Peyer's patch (tissue), 4 donors: ENCODE results near the gene EIF4A2. TPM values are rescaled to one million over a fixed set of nuclear protein-coding genes. Genes with fewer than 3 reads are reported as not detected.
"Not testable (repeated sequence)": the region's sequence is repeated elsewhere in the genome, so short reads cannot be mapped to it uniquely, and the experiment has no call there.

Experiments used
- DNase-seq, 3 donors: peaks; one replicate each; pipeline ENCODE4 v3.0.0-alpha.2; 2017 to 2019
- H3K27ac ChIP-seq, 4 donors: fragments of 200-600 bp; sonication (generic); one replicate each; pipeline ENCODE4 v1.5.1; 2016 to 2019
- H3K27me3 ChIP-seq, 2 donors: fragments of 200-600 bp; sonication (generic); one replicate each; pipeline ENCODE4 v1.5.1; 2019
- H3K36me3 ChIP-seq, 3 donors: fragments of 200-600 bp; sonication (generic); one replicate each; pipeline ENCODE4 v1.5.1; 2016 to 2019
- H3K4me1 ChIP-seq, 4 donors: fragments of 200-600 bp; sonication (generic); one replicate each; pipeline ENCODE4 v1.5.1; 2016 to 2019
- H3K4me3 ChIP-seq, 4 donors: fragments of 200-600 bp; sonication (generic); 1 replicate in 3 of 4; 2 replicates in 1 of 4; pipeline ENCODE4 v1.5.1; 2016 to 2019; ENCODE audit warnings: mild to moderate bottlenecking in 1 of 4
- H3K9me3 ChIP-seq, 4 donors: fragments of 200-600 bp; sonication (generic); one replicate each; pipeline ENCODE4 v1.5.1; 2016 to 2019; ENCODE audit warnings: mild to moderate bottlenecking in 1 of 4
- POLR2A ChIP-seq, 2 donors: fragments of 450-650 bp; IDR thresholded peaks; one replicate each; pipeline ENCODE4 v1.5.1; 2017; ENCODE audit warnings: antibody characterized with exemption in 2 of 2, mild to moderate bottlenecking in 2 of 2, moderate library complexity in 2 of 2
- total RNA-seq, 4 donors: library from RNA; depleted of rRNA; stranded (reverse); fragments of >200 nt; gene quantifications; one replicate each; pipeline ENCODE4 v1.1.0, GENCODE V29; 2016
- TF ChIP-seq, protein P1 (sequence below), 6 experiments: fragments of 450-650 bp in 4 of 6; fragments of 200-600 bp in 2 of 6; sonication (generic) in 1 of 6; IDR thresholded peaks; one replicate each; pipeline ENCODE4 v1.5.1; 2017 to 2019; ENCODE audit warnings: antibody characterized with exemption in 6 of 6, mild to moderate bottlenecking in 3 of 6, moderate library complexity in 1 of 6

Gene EIF4A2
- total RNA-seq, 4 donors from 2014 or later = 218 to 408 (median 262) TPM

- no peaks in the 10 kb centered on the region for H3K36me3 ChIP-seq
- no peaks in the 10 kb centered on the region for H3K9me3 ChIP-seq
- no peaks in the 10 kb centered on the region for H3K27me3 ChIP-seq
- H3K27ac ChIP-seq = no peak overlapping the region
- TF ChIP-seq, protein P1, sequence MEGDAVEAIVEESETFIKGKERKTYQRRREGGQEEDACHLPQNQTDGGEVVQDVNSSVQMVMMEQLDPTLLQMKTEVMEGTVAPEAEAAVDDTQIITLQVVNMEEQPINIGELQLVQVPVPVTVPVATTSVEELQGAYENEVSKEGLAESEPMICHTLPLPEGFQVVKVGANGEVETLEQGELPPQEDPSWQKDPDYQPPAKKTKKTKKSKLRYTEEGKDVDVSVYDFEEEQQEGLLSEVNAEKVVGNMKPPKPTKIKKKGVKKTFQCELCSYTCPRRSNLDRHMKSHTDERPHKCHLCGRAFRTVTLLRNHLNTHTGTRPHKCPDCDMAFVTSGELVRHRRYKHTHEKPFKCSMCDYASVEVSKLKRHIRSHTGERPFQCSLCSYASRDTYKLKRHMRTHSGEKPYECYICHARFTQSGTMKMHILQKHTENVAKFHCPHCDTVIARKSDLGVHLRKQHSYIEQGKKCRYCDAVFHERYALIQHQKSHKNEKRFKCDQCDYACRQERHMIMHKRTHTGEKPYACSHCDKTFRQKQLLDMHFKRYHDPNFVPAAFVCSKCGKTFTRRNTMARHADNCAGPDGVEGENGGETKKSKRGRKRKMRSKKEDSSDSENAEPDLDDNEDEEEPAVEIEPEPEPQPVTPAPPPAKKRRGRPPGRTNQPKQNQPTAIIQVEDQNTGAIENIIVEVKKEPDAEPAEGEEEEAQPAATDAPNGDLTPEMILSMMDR (IDR thresholded peaks at IDR 0.05) = no peak
- TF ChIP-seq POLR2A (IDR thresholded peaks at IDR 0.05) = no peak
- no peak for DNase-seq
- H3K4me1 ChIP-seq = no peaks in the 10 kb centered on the region
- no peak overlapping the region for H3K4me3 ChIP-seq
Observed at GRCh38 chr3:186818516-186818915, 35.1 kb downstream of the EIF4A2 start.

DNA sequence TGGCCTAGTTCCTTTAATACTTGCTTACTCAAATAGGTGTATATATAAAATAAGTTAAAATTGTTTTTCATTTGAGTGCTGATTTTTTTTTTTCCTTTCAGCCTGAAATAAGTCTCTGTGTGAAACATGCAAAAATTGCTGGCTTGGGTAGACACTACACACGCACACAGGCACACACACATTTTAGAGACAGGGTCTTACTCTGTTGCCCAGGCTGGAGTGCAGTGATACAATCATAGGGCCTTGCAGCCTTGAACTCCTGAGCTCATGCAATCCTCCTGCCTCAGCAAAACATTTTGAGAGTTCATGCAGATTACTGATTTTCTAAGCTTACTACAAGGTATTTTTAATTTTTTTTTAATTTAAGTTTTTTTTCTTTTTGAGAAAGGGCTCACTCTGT lies 35.6 kb downstream of the EIF4A2 start:
- no peaks in the 10 kb centered on the region for H3K4me1 ChIP-seq
- H3K36me3 ChIP-seq = no peaks in the 10 kb centered on the region
- no peaks in the 10 kb centered on the region for H3K9me3 ChIP-seq
- no peaks in the 10 kb centered on the region for H3K27me3 ChIP-seq
- H3K4me3 ChIP-seq = no peak overlapping the region
- TF ChIP-seq, protein P1 (IDR thresholded peaks at IDR 0.05) = no peak
- no peak for TF ChIP-seq POLR2A (IDR thresholded peaks at IDR 0.05)
- no peak for DNase-seq
- no peak overlapping the region for H3K27ac ChIP-seq

- H3K36me3 ChIP-seq = no peaks in the 10 kb centered on the region
- H3K27me3 ChIP-seq = peaks cover 0 to 13% of the 10 kb centered on the region in 2 donors
- TF ChIP-seq POLR2A (IDR thresholded peaks at IDR 0.05) = no peak
- TF ChIP-seq, protein P1 (IDR thresholded peaks at IDR 0.05) = peak; percentile 41 to 77 (median 72)
- peaks cover 0 to 12% (median 10%) of the 10 kb centered on the region in 4 donors for H3K4me1 ChIP-seq
- no peaks in the 10 kb centered on the region for H3K9me3 ChIP-seq
- H3K27ac ChIP-seq = no peak overlapping the region
- DNase-seq = peak in 1 of 3 donors; percentile 40
- no peak overlapping the region for H3K4me3 ChIP-seq
Observed at GRCh38 chr3:186821429-186822387, 38.3 kb downstream of the EIF4A2 start.

DNA sequence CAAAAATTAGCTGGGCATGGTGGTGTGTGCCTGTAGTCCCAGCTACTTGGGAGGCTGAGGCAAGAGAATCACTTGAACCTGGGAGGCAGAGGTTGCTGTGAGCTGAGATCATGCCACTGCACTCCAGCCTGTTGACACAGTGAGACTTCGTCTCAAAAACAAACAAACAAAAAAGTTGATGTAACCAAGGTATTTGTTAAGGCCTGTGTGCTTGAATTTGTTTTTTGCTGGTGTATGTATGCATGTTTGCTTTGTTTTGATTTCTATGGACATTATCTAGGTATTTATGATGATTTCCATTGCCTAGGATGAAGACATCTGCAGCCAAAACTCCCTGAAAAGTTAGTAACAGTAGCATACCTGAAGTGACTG lies 39.0 kb downstream of the EIF4A2 start:
- Histone ChIP-seq H3K27me3 (peaks cover 0 to 13% of the 10 kb centered on the region in 2 donors), H3K4me1 (peaks cover 0 to 13% (median 10%) of the 10 kb centered on the region in 4 donors)
- H3K27ac ChIP-seq, DNase-seq, H3K4me3 ChIP-seq, H3K9me3 ChIP-seq, H3K36me3 ChIP-seq: not testable (repeated sequence)

GRCh38 chr3:186823386-186823785 lies 40.0 kb downstream of the EIF4A2 start:
- Histone ChIP-seq H3K36me3 (no peaks in the 10 kb centered on the region), H3K27ac (no peak overlapping the region), H3K4me3 (no peak overlapping the region), H3K27me3 (peaks cover 0 to 13% of the 10 kb centered on the region in 2 donors), H3K9me3 (no peaks in the 10 kb centered on the region), H3K4me1 (peaks cover 0 to 14% (median 11%) of the 10 kb centered on the region in 4 donors)
- TF ChIP-seq POLR2A (IDR thresholded peaks at IDR 0.05) = no peak
- TF ChIP-seq, protein P1 (IDR thresholded peaks at IDR 0.05) = no peak
- no peak for DNase-seq

DNA sequence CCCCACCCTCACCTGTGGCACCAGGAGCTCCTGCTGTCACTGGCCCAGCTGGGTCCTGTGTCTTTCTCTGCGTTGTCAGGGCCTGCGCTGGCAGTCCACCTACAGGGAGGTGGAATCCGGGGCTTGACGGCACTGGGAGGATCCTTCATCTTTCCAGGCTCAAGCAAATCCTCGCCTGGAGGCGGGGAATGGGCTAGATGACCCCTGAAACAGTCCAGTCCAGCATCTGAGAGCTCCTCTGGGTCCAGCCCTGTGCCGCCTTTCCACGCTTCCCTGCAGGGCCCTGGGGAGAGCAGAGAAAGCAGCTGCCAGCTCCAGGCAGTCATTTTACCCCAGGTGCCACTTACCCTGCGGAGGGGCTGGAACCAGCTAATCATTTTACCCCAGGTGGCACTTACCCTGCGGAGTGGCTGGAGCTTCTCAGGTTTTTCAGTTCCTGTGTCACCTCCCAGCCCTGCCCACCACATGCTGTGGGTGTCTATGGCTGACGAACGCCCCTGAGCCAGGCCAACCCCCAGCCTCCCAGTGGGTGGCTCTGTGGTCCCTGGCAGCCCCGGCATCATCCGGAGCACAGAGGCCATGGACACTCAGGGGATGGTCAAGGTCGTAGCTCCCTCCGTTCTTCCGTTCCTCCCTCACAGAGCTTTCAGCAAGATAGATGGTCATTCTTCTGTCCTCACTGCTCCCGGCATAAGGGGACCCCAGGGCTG lies 41.2 kb downstream of the EIF4A2 start:
- TF ChIP-seq, protein P1 (IDR thresholded peaks at IDR 0.05) = no peak
- no peak for TF ChIP-seq POLR2A (IDR thresholded peaks at IDR 0.05)
- H3K4me1 ChIP-seq = peaks cover 0 to 14% (median 11%) of the 10 kb centered on the region in 4 donors
- peak in 1 of 3 donors; percentile 45 for DNase-seq
- H3K36me3 ChIP-seq = no peaks in the 10 kb centered on the region
- no peak overlapping the region for H3K4me3 ChIP-seq
- H3K27me3 ChIP-seq = peaks cover 0 to 13% of the 10 kb centered on the region in 2 donors
- H3K27ac ChIP-seq = no peak overlapping the region
- H3K9me3 ChIP-seq = no peaks in the 10 kb centered on the region
